Ovary (tissue), 9 donors: Measurements from ENCODE around the gene RNF2. TPM values are rescaled to one million over a fixed set of nuclear protein-coding genes. Genes with fewer than 3 reads are reported as not detected.

ENCODE experiments used
- DNase-seq, 5 donors: peaks; one replicate each; pipeline ENCODE4 v3.0.0-alpha.2; 2019 to 2020
- H3K27ac ChIP-seq, 2 donors: fragments of 200-600 bp; one replicate each; pipeline versions ENCODE4 v1.5.1 to v1.8.0; 2019 to 2022
- H3K27me3 ChIP-seq: fragments of 200-600 bp; one replicate; pipeline ENCODE4 v1.8.0; 2022
- H3K36me3 ChIP-seq: fragments of 200-600 bp; sonication (generic); one replicate; pipeline ENCODE4 v1.5.1; 2019
- H3K4me1 ChIP-seq: one replicate; pipeline ENCODE4 v1.8.1; 2013; ENCODE audit warnings: mild to moderate bottlenecking, moderate library complexity; ENCODE audit not compliant: insufficient read depth
- H3K4me3 ChIP-seq: fragments of 200-600 bp; sonication (generic); one replicate; pipeline ENCODE4 v1.5.1; 2017
- H3K9me3 ChIP-seq, 2 donors: fragments of 200-600 bp in 1 of 2; sonication (generic) in 1 of 2; one replicate each; pipeline versions ENCODE4 v1.5.1 to v1.8.1; 2013 to 2019; ENCODE audit warnings: mild to moderate bottlenecking in 1 of 2, moderate library complexity in 1 of 2
- CTCF ChIP-seq, 3 donors: fragments of 450-650 bp in 2 of 3; fragments of 200-600 bp in 1 of 3; IDR thresholded peaks; one replicate each; pipeline versions ENCODE4 v1.5.1 to v1.8.0; 2016 to 2022; ENCODE audit warnings: antibody characterized with exemption in 3 of 3, mild to moderate bottlenecking in 1 of 3
- EP300 ChIP-seq: sonication (generic); formaldehyde crosslinking; IDR thresholded peaks from one replicate; pipeline ENCODE4 v1.6.1; 2017; ENCODE audit warnings: antibody characterized with exemption
- POLR2A ChIP-seq: fragments of 450-650 bp; IDR thresholded peaks from one replicate; pipeline ENCODE4 v1.6.1; 2017; ENCODE audit warnings: antibody characterized with exemption, mild to moderate bottlenecking, moderate library complexity
- WGBS, 3 donors: extraction: QIAGEN DNeasy Blood & Tissue Kit in 1 of 3; methylation state at CpG; one replicate each; pipeline versions ENCODE4 v1.1.5 to v1.1.7; 2013 to 2017; 5-methylcytosine and 5-hydroxymethylcytosine counted together
- intact Hi-C, 4 donors: fragments of 100-400 bp; cut with DNase I; formaldehyde crosslinking; loops; one replicate each; pipeline versions ENCODE4 v1.11.0 to v1.15.1; 2022 to 2023
- polyA plus RNA-seq, 2 donors: library from polyadenylated mRNA; stranded (reverse); fragments of 200-250 nt in 1 of 2; fragments of 350-450 nt in 1 of 2; fragmentation: Illumina TruSeq in 1 of 2; extraction: RNeasy Lipid Tissue Mini Kit (QIAGEN cat#74804) in 1 of 2; gene quantifications; one replicate each; pipeline ENCODE4 v1.2.3, GENCODE V29; 2013 to 2014
- small RNA-seq: library from RNA; depleted of rRNA; stranded (forward); fragments of <200 nt; gene quantifications from one replicate; pipeline ENCODE3, GENCODE V24; 2016
- total RNA-seq, 7 donors: library from RNA; depleted of rRNA in 2 of 7; stranded (reverse); fragments of >200 nt in 2 of 7; fragmentation: NEBNext Ultra II Directional in 3 of 7; extraction: Animal tissue kit (Norgen Biotek cat#: 25700) in 3 of 7; gene quantifications; one replicate each; pipeline versions ENCODE4 v1.1.0 to v1.2.4, GENCODE V29; 2016 to 2023
- donor health status: DM: no; HTN: no; CAD: no; lungs with moderate emphysema.
- donor health status: DM: no; HTN: no; CAD: no.
- donor health status: Bipolar disorder and iron deficiency.
- donor health status: DM: yes; HTN: yes; CAD: no.
- donor health status: DM: no; HTN: no; CAD: no.
- donor health status: DM: yes; HTN: yes; CAD: no.

RNF2 gene
- total and polyA plus RNA-seq, 9 donors: 7.0 to 29.6 (median 21.1) TPM

- H3K27ac ChIP-seq: no peak overlapping the region
- H3K4me3 ChIP-seq: no peak overlapping the region
- intact Hi-C loops: no loop called here
- no peaks in the 10 kb centered on the region for H3K4me1 ChIP-seq
- no peaks in the 10 kb centered on the region for H3K9me3 ChIP-seq
- H3K27me3 ChIP-seq: no peaks in the 10 kb centered on the region
- TF ChIP-seq EP300: no peak
- H3K36me3 ChIP-seq: no peaks in the 10 kb centered on the region
- no peak for DNase-seq
These were observed 98.9 kb downstream of the RNF2 start for GRCh38 chr1:185144233-185144632.

- TF ChIP-seq EP300 (no peak), POLR2A (no peak), CTCF (IDR thresholded peaks at IDR 0.05) (no peak)
- intact Hi-C loops: loop anchor here in 1 of 4 donors (10.0 kb wide), 1 partner anchor 106 kb away; the partner anchor contains the start of gene RNF2
- Histone ChIP-seq H3K27ac (no peak overlapping the region), H3K36me3 (no peaks in the 10 kb centered on the region), H3K27me3 (no peaks in the 10 kb centered on the region), H3K4me3 (no peak overlapping the region), H3K9me3 (no peaks in the 10 kb centered on the region), H3K4me1 (no peaks in the 10 kb centered on the region)
- 95 to 97% (median 96%) methylated on average over 5 of the region's 5 CpGs for WGBS, 3 donors
- DNase-seq: no peak
These were observed 105.9 kb downstream of the RNF2 start for GRCh38 chr1:185151215-185151614.

Small RNAs within 50 kb of the gene (small RNA-seq; reads per million reads assigned to genes)
- gene RNA5SP72: not detected

Other genes starting within 250 kb of the RNF2 start
- gene NIBAN1, start 71.0 kb upstream of the RNF2 start, total RNA-seq: 10 to 100 TPM in 2 of 7 donors, 1 to 10 TPM in 5; 1.7 to 17.5 (median 7.5) TPM
- gene NIBAN1, start 71.0 kb upstream of the RNF2 start, polyA plus RNA-seq: 10 to 100 TPM in 1 of 2 donors, 1 to 10 TPM in 1; 4.8 to 51.9 TPM
- 10 to 100 TPM; 13.1 to 24.9 (median 20.2) TPM for gene TRMT1L, start 111.4 kb downstream of the RNF2 start, total RNA-seq
- 10 to 100 TPM in 1 of 2 donors, 1 to 10 TPM in 1; 8.0 to 15.8 TPM for gene TRMT1L, start 111.4 kb downstream of the RNF2 start, polyA plus RNA-seq
- gene SWT1, start 111.6 kb downstream of the RNF2 start, total RNA-seq: 10 to 100 TPM in 2 of 7 donors, 1 to 10 TPM in 5; 7.8 to 16.6 (median 9.4) TPM
- gene SWT1, start 111.6 kb downstream of the RNF2 start, polyA plus RNA-seq: 1 to 10 TPM; 3.3 to 5.9 TPM